Measurements from ENCODE around the gene CCL24. TPM values are rescaled to one million over a fixed set of nuclear protein-coding genes. Genes with fewer than 3 reads are reported as not detected.

The CCL24 gene
- total and polyA plus RNA-seq, 2 donors = 0.19 to 0.78 TPM

- DNase-seq (ENCODE audit: low read depth in 6 of 9, low spot score in 9 of 9) = no peak
- Histone ChIP-seq H3K4me3 (ENCODE audit: low read length in 2 of 2) (no peak overlapping the region), H3K4me1 (ENCODE audit: control insufficient read depth in 2 of 2, insufficient read depth in 2 of 2, low read length in 2 of 2) (peaks cover 0 to 2% of the 10 kb centered on the region in 2 donors), H3K36me3 (ENCODE audit: control insufficient read depth in 2 of 2, insufficient read depth in 2 of 2, low read length in 1 of 2) (no peaks in the 10 kb centered on the region), H3K9me3 (ENCODE audit: control insufficient read depth in 2 of 2, insufficient read depth in 1 of 2, low read length in 1 of 2) (peaks cover 0 to 2% of the 10 kb centered on the region in 2 donors), H3K27ac (ENCODE audit: low read depth in 1 of 2, low read length in 1 of 2) (no peak overlapping the region), H3K27me3 (ENCODE audit: control insufficient read depth in 2 of 2, insufficient read depth in 1 of 2, low read length in 1 of 2) (peaks cover 0 to 10% of the 10 kb centered on the region in 2 donors)
- WGBS = 77% methylated on average over 3 of the region's 3 CpGs
Measured at GRCh38 chr7:75813084-75813483, 522 bp downstream of the CCL24 start.

GRCh38 chr7:75811894-75812678, 1.5 kb downstream of the CCL24 start:
- Histone ChIP-seq H3K9me3 (ENCODE audit: control insufficient read depth in 2 of 2, insufficient read depth in 1 of 2, low read length in 1 of 2) (peaks cover 0 to 8% of the 10 kb centered on the region in 2 donors), H3K36me3 (ENCODE audit: control insufficient read depth in 2 of 2, insufficient read depth in 2 of 2, low read length in 1 of 2) (no peaks in the 10 kb centered on the region), H3K27me3 (ENCODE audit: control insufficient read depth in 2 of 2, insufficient read depth in 1 of 2, low read length in 1 of 2) (peaks cover 0 to 10% of the 10 kb centered on the region in 2 donors), H3K27ac (ENCODE audit: low read depth in 1 of 2, low read length in 1 of 2) (no peak overlapping the region), H3K4me3 (ENCODE audit: low read length in 2 of 2) (no peak overlapping the region), H3K4me1 (ENCODE audit: control insufficient read depth in 2 of 2, insufficient read depth in 2 of 2, low read length in 2 of 2) (peaks cover 0 to 3% of the 10 kb centered on the region in 2 donors)
- DNase-seq (ENCODE audit: low read depth in 6 of 9, low spot score in 9 of 9) = no peak
- 89% methylated on average over 11 of the region's 11 CpGs for WGBS

GRCh38 chr7:75809396-75809795, 4.2 kb downstream of the CCL24 start:
- WGBS = 97% methylated on average over 6 of the region's 6 CpGs
- no peak overlapping the region for H3K27ac ChIP-seq (ENCODE audit: low read depth in 1 of 2, low read length in 1 of 2)
- no peak for DNase-seq (ENCODE audit: low read depth in 6 of 9, low spot score in 9 of 9)
- peaks cover 0 to 4% of the 10 kb centered on the region in 2 donors for H3K27me3 ChIP-seq (ENCODE audit: control insufficient read depth in 2 of 2, insufficient read depth in 1 of 2, low read length in 1 of 2)
- H3K4me3 ChIP-seq (ENCODE audit: low read length in 2 of 2) = no peak overlapping the region
- peaks cover 3 to 20% of the 10 kb centered on the region in 2 donors for H3K9me3 ChIP-seq (ENCODE audit: control insufficient read depth in 2 of 2, insufficient read depth in 1 of 2, low read length in 1 of 2)
- H3K4me1 ChIP-seq (ENCODE audit: control insufficient read depth in 2 of 2, insufficient read depth in 2 of 2, low read length in 2 of 2) = peaks cover 0 to 3% of the 10 kb centered on the region in 2 donors
- no peaks in the 10 kb centered on the region for H3K36me3 ChIP-seq (ENCODE audit: control insufficient read depth in 2 of 2, insufficient read depth in 2 of 2, low read length in 1 of 2)

- Histone ChIP-seq H3K4me3 (ENCODE audit: low read length in 2 of 2) (no peak overlapping the region), H3K36me3 (ENCODE audit: control insufficient read depth in 2 of 2, insufficient read depth in 2 of 2, low read length in 1 of 2) (no peaks in the 10 kb centered on the region), H3K27me3 (ENCODE audit: control insufficient read depth in 2 of 2, insufficient read depth in 1 of 2, low read length in 1 of 2) (no peaks in the 10 kb centered on the region), H3K9me3 (ENCODE audit: control insufficient read depth in 2 of 2, insufficient read depth in 1 of 2, low read length in 1 of 2) (peaks cover 3 to 20% of the 10 kb centered on the region in 2 donors), H3K4me1 (ENCODE audit: control insufficient read depth in 2 of 2, insufficient read depth in 2 of 2, low read length in 2 of 2) (peaks cover 0 to 3% of the 10 kb centered on the region in 2 donors), H3K27ac (ENCODE audit: low read depth in 1 of 2, low read length in 1 of 2) (no peak overlapping the region)
- peak in 1 of 9 donors; percentile 6 for DNase-seq (ENCODE audit: low read depth in 6 of 9, low spot score in 9 of 9)
- 96% methylated on average over 6 of the region's 6 CpGs for WGBS
Measured at GRCh38 chr7:75808106-75808505, 5.5 kb downstream of the CCL24 start.

- H3K9me3 ChIP-seq (ENCODE audit: control insufficient read depth in 2 of 2, insufficient read depth in 1 of 2, low read length in 1 of 2) = peaks cover 3 to 20% of the 10 kb centered on the region in 2 donors
- no peak overlapping the region for H3K4me3 ChIP-seq (ENCODE audit: low read length in 2 of 2)
- no peak for DNase-seq (ENCODE audit: low read depth in 6 of 9, low spot score in 9 of 9)
- H3K4me1 ChIP-seq (ENCODE audit: control insufficient read depth in 2 of 2, insufficient read depth in 2 of 2, low read length in 2 of 2) = peaks cover 0 to 3% of the 10 kb centered on the region in 2 donors
- no peaks in the 10 kb centered on the region for H3K27me3 ChIP-seq (ENCODE audit: control insufficient read depth in 2 of 2, insufficient read depth in 1 of 2, low read length in 1 of 2)
- WGBS = 98% methylated on average over 9 of the region's 9 CpGs
- H3K36me3 ChIP-seq (ENCODE audit: control insufficient read depth in 2 of 2, insufficient read depth in 2 of 2, low read length in 1 of 2) = no peaks in the 10 kb centered on the region
- H3K27ac ChIP-seq (ENCODE audit: low read depth in 1 of 2, low read length in 1 of 2) = no peak overlapping the region
Measured at GRCh38 chr7:75807452-75807851, 6.2 kb downstream of the CCL24 start.

- Histone ChIP-seq H3K9me3 (ENCODE audit: control insufficient read depth in 2 of 2, insufficient read depth in 1 of 2, low read length in 1 of 2) (peaks cover 3 to 20% of the 10 kb centered on the region in 2 donors), H3K4me1 (ENCODE audit: control insufficient read depth in 2 of 2, insufficient read depth in 2 of 2, low read length in 2 of 2) (peaks cover 0 to 3% of the 10 kb centered on the region in 2 donors), H3K36me3 (ENCODE audit: control insufficient read depth in 2 of 2, insufficient read depth in 2 of 2, low read length in 1 of 2) (no peaks in the 10 kb centered on the region), H3K4me3 (ENCODE audit: low read length in 2 of 2) (no peak overlapping the region), H3K27me3 (ENCODE audit: control insufficient read depth in 2 of 2, insufficient read depth in 1 of 2, low read length in 1 of 2) (no peaks in the 10 kb centered on the region), H3K27ac (ENCODE audit: low read depth in 1 of 2, low read length in 1 of 2) (no peak overlapping the region)
- over 99% methylated on average over 4 of the region's 4 CpGs for WGBS
- DNase-seq (ENCODE audit: low read depth in 6 of 9, low spot score in 9 of 9) = no peak
Measured at GRCh38 chr7:75806560-75807307, 6.9 kb downstream of the CCL24 start.

- H3K27ac ChIP-seq (ENCODE audit: low read depth in 1 of 2, low read length in 1 of 2) = no peak overlapping the region
- H3K27me3 ChIP-seq (ENCODE audit: control insufficient read depth in 2 of 2, insufficient read depth in 1 of 2, low read length in 1 of 2) = no peaks in the 10 kb centered on the region
- H3K36me3 ChIP-seq (ENCODE audit: control insufficient read depth in 2 of 2, insufficient read depth in 2 of 2, low read length in 1 of 2) = no peaks in the 10 kb centered on the region
- peaks cover 0 to 3% of the 10 kb centered on the region in 2 donors for H3K4me1 ChIP-seq (ENCODE audit: control insufficient read depth in 2 of 2, insufficient read depth in 2 of 2, low read length in 2 of 2)
- peaks cover 3 to 20% of the 10 kb centered on the region in 2 donors for H3K9me3 ChIP-seq (ENCODE audit: control insufficient read depth in 2 of 2, insufficient read depth in 1 of 2, low read length in 1 of 2)
- H3K4me3 ChIP-seq (ENCODE audit: low read length in 2 of 2) = no peak overlapping the region
- WGBS = 98% methylated on average over 5 of the region's 5 CpGs
- DNase-seq (ENCODE audit: low read depth in 6 of 9, low spot score in 9 of 9) = no peak
Measured at GRCh38 chr7:75804705-75805104, 8.9 kb downstream of the CCL24 start.

GRCh38 chr7:75804004-75804403, 9.6 kb downstream of the CCL24 start:
- no peak for DNase-seq (ENCODE audit: low read depth in 6 of 9, low spot score in 9 of 9)
- Histone ChIP-seq H3K36me3 (ENCODE audit: control insufficient read depth in 2 of 2, insufficient read depth in 2 of 2, low read length in 1 of 2) (no peaks in the 10 kb centered on the region), H3K4me3 (ENCODE audit: low read length in 2 of 2) (no peak overlapping the region), H3K27me3 (ENCODE audit: control insufficient read depth in 2 of 2, insufficient read depth in 1 of 2, low read length in 1 of 2) (no peaks in the 10 kb centered on the region), H3K9me3 (ENCODE audit: control insufficient read depth in 2 of 2, insufficient read depth in 1 of 2, low read length in 1 of 2) (peaks cover 3 to 20% of the 10 kb centered on the region in 2 donors), H3K4me1 (ENCODE audit: control insufficient read depth in 2 of 2, insufficient read depth in 2 of 2, low read length in 2 of 2) (peaks cover under 1 to 3% of the 10 kb centered on the region in 2 donors), H3K27ac (ENCODE audit: low read depth in 1 of 2, low read length in 1 of 2) (no peak overlapping the region)
- WGBS = 92% methylated on average over 2 of the region's 2 CpGs

GRCh38 chr7:75802552-75802821, 11.1 kb downstream of the CCL24 start:
- no peak for DNase-seq (ENCODE audit: low read depth in 6 of 9, low spot score in 9 of 9)
- Histone ChIP-seq H3K4me1 (ENCODE audit: control insufficient read depth in 2 of 2, insufficient read depth in 2 of 2, low read length in 2 of 2) (peaks cover 3% of the 10 kb centered on the region in 2 donors), H3K9me3 (ENCODE audit: control insufficient read depth in 2 of 2, insufficient read depth in 1 of 2, low read length in 1 of 2) (peaks cover 3 to 16% of the 10 kb centered on the region in 2 donors), H3K4me3 (ENCODE audit: low read length in 2 of 2) (no peak overlapping the region), H3K36me3 (ENCODE audit: control insufficient read depth in 2 of 2, insufficient read depth in 2 of 2, low read length in 1 of 2) (no peaks in the 10 kb centered on the region), H3K27me3 (ENCODE audit: control insufficient read depth in 2 of 2, insufficient read depth in 1 of 2, low read length in 1 of 2) (no peaks in the 10 kb centered on the region), H3K27ac (ENCODE audit: low read depth in 1 of 2, low read length in 1 of 2) (no peak overlapping the region)
- 94% methylated on average over 5 of the region's 5 CpGs for WGBS
